H1 (cell line): Measurements from ENCODE around the gene PDE9A. TPM values are rescaled to one million over a fixed set of nuclear protein-coding genes. Genes with fewer than 3 reads are reported as not detected.

Experiments used
- CTCF ChIA-PET: fragments of 300-600 bp; sonication (Branson Sonifier 250); formaldehyde crosslinking; loops from one replicate; lab custom pipeline; 2021; ENCODE audit not compliant: partially characterized antibody; lab: Charles Lee
- POLR2A ChIA-PET: fragments of 300-600 bp; sonication (Branson Sonifier 250); formaldehyde crosslinking; loops from one replicate; lab custom pipeline; 2021; ENCODE audit warnings: inconsistent platforms; ENCODE audit not compliant: partially characterized antibody; lab: Charles Lee
- DNase-seq, 2 experiments: peaks; one replicate each; pipeline versions ENCODE4 v3.0.0 to v3.0.0-alpha.2; 2010 to 2022; ENCODE audit warnings: low spot score in 2 of 2, low read depth in 1 of 2, mixed read lengths in 1 of 2
- FAIRE-seq: peaks from 2 replicates; lab custom pipeline; 2011; peaks lifted over from hg19 to GRCh38; lab: Jason Lieb, UNC
- H2AFZ ChIP-seq: 2 replicates; pipeline ENCODE4 v1.8.1; 2012; ENCODE audit warnings: low read length, inconsistent platforms
- H2AK5ac ChIP-seq: 2 replicates; pipeline ENCODE4 v1.6.1; 2013; ENCODE audit warnings: low read depth, low read length
- H2BK120ac ChIP-seq: replicated peaks from 2 replicates; pipeline ENCODE3; 2013; ENCODE audit warnings: low read depth, low read length, inconsistent platforms
- H2BK12ac ChIP-seq: 2 replicates; pipeline ENCODE4 v1.6.1; 2013; ENCODE audit warnings: low read depth, low read length
- H2BK15ac ChIP-seq: 2 replicates; pipeline ENCODE4 v1.6.1; 2013; ENCODE audit warnings: low read length
- H2BK20ac ChIP-seq: 2 replicates; pipeline ENCODE4 v1.6.1; 2013; ENCODE audit warnings: low read length
- H2BK5ac ChIP-seq: 2 replicates; pipeline ENCODE4 v1.6.1; 2013; ENCODE audit warnings: low read depth, low read length
- H3K14ac ChIP-seq: 2 replicates; pipeline ENCODE4 v1.6.1; 2013; ENCODE audit warnings: inconsistent platforms; ENCODE audit not compliant: insufficient read length
- H3K18ac ChIP-seq: 2 replicates; pipeline ENCODE4 v1.6.1; 2013; ENCODE audit warnings: low read length; ENCODE audit errors: extremely low read depth
- H3K23ac ChIP-seq: 2 replicates; pipeline ENCODE4 v1.6.1; 2013; ENCODE audit warnings: inconsistent platforms; ENCODE audit not compliant: insufficient read length
- H3K23me2 ChIP-seq: 2 replicates; pipeline ENCODE4 v1.6.1; 2013; ENCODE audit warnings: low read depth, low read length
- H3K27ac ChIP-seq: 2 replicates; pipeline ENCODE4 v1.6.1; 2011; ENCODE audit warnings: low read depth, low read length, inconsistent platforms
- H3K27me3 ChIP-seq, 4 experiments: replicated peaks in 1 of 4; 1 replicate in 1 of 4; 2 replicates in 3 of 4; pipeline versions ENCODE4 v1.6.1 to v1.8.1; 2011 to 2013; ENCODE audit warnings: low read length in 3 of 4, mild to moderate bottlenecking in 3 of 4, inconsistent platforms in 2 of 4, mixed read lengths in 2 of 4, moderate library complexity in 1 of 4; ENCODE audit not compliant: control insufficient read depth in 3 of 4, insufficient read depth in 3 of 4; ENCODE audit errors: extremely low read depth in 1 of 4
- H3K36me3 ChIP-seq, 4 experiments: 2 replicates each; pipeline versions ENCODE4 v1.6.1 to v1.8.1; 2011 to 2013; ENCODE audit warnings: mild to moderate bottlenecking in 4 of 4, low read length in 3 of 4, moderate library complexity in 2 of 4, control low read depth in 1 of 4, inconsistent platforms in 1 of 4; ENCODE audit not compliant: insufficient read depth in 4 of 4, control insufficient read depth in 2 of 4
- H3K4ac ChIP-seq: replicated peaks from 2 replicates; pipeline ENCODE3; 2013; ENCODE audit warnings: low read length, low read depth, mixed read lengths, inconsistent platforms; ENCODE audit not compliant: insufficient read length
- H3K4me1 ChIP-seq, 4 experiments: replicated peaks in 1 of 4; 1 replicate in 1 of 4; 2 replicates in 3 of 4; pipeline versions ENCODE4 v1.6.1 to v1.8.1; 2011 to 2013; ENCODE audit warnings: low read length in 3 of 4, inconsistent platforms in 2 of 4, mixed read lengths in 1 of 4; ENCODE audit not compliant: insufficient read depth in 4 of 4, control insufficient read depth in 3 of 4
- H3K4me2 ChIP-seq, 2 experiments: 2 replicates each; pipeline versions ENCODE4 v1.6.1 to v1.8.1; 2011 to 2013; ENCODE audit warnings: low read depth in 2 of 2, low read length in 2 of 2, control low read depth in 1 of 2, inconsistent platforms in 1 of 2, mild to moderate bottlenecking in 1 of 2; ENCODE audit not compliant: insufficient read depth in 1 of 2
- H3K4me3 ChIP-seq, 4 experiments: fragments of 200-600, 300-600 bp in 1 of 4; sonication (generic), shearing (Covaris generic), sonication (Bioruptor Twin) in 1 of 4; 2 replicates each; pipeline versions ENCODE4 v1.5.1 to v1.8.1; 2011 to 2016; ENCODE audit warnings: low read length in 4 of 4, low read depth in 3 of 4, control low read depth in 2 of 4, inconsistent platforms in 2 of 4, mild to moderate bottlenecking in 2 of 4, mixed read lengths in 1 of 4, moderate library complexity in 1 of 4; ENCODE audit not compliant: insufficient read depth in 2 of 4; ENCODE audit errors: extremely low read depth in 1 of 4
- H3K56ac ChIP-seq: replicated peaks from 2 replicates; pipeline ENCODE3; 2013; ENCODE audit warnings: low read depth, mild to moderate bottlenecking, mixed read lengths, low read length, inconsistent platforms; ENCODE audit not compliant: insufficient read length
- H3K79me1 ChIP-seq: 2 replicates; pipeline ENCODE4 v1.6.1; 2013; ENCODE audit warnings: low read depth, low read length, control low read depth
- H3K79me2 ChIP-seq, 2 experiments: 2 replicates each; pipeline versions ENCODE4 v1.6.1 to v1.8.1; 2012 to 2013; ENCODE audit warnings: low read length in 2 of 2, mild to moderate bottlenecking in 2 of 2, inconsistent platforms in 1 of 2; ENCODE audit not compliant: insufficient read depth in 2 of 2, control insufficient read depth in 1 of 2
- H3K9ac ChIP-seq, 4 experiments: replicated peaks in 1 of 4; 1 replicate in 1 of 4; 2 replicates in 3 of 4; pipeline versions ENCODE4 v1.6.1 to v1.8.1; 2011 to 2013; ENCODE audit warnings: low read depth in 3 of 4, low read length in 3 of 4, control low read depth in 2 of 4, mild to moderate bottlenecking in 2 of 4, moderate library complexity in 2 of 4, inconsistent platforms in 1 of 4; ENCODE audit errors: extremely low read depth in 1 of 4
- H3K9me3 ChIP-seq, 2 experiments: 2 replicates each; pipeline versions ENCODE4 v1.6.1 to v1.8.1; 2012 to 2013; ENCODE audit warnings: mild to moderate bottlenecking in 2 of 2, moderate library complexity in 2 of 2, control low read depth in 1 of 2, inconsistent platforms in 1 of 2, low read depth in 1 of 2, low read length in 1 of 2, mixed read lengths in 1 of 2; ENCODE audit not compliant: insufficient read depth in 2 of 2
- H4K20me1 ChIP-seq, 2 experiments: replicated peaks in 1 of 2; 2 replicates each; pipeline versions ENCODE3 to v1.8.1; 2011 to 2013; ENCODE audit warnings: inconsistent platforms in 2 of 2, low read length in 2 of 2, mild to moderate bottlenecking in 1 of 2; ENCODE audit not compliant: insufficient read depth in 2 of 2, control insufficient read depth in 1 of 2
- H4K5ac ChIP-seq: 2 replicates; pipeline ENCODE4 v1.6.1; 2013; ENCODE audit warnings: low read length, low read depth, mixed read lengths, inconsistent platforms; ENCODE audit not compliant: insufficient read length
- H4K8ac ChIP-seq: 2 replicates; pipeline ENCODE4 v1.8.0; 2013; ENCODE audit warnings: mild to moderate bottlenecking, moderate library complexity, low read length, inconsistent platforms; ENCODE audit not compliant: insufficient read depth; ENCODE audit errors: extremely low read depth
- H4K91ac ChIP-seq: replicated peaks from 2 replicates; pipeline ENCODE3; 2013; ENCODE audit warnings: low read length, mixed read lengths, inconsistent platforms; ENCODE audit not compliant: insufficient read length
- RXRA ChIP-seq: IDR thresholded peaks from 2 replicates; pipeline ENCODE4 v1.6.1; 2011; ENCODE audit warnings: low read depth, mild to moderate bottlenecking, low read length, moderate library complexity; ENCODE audit not compliant: insufficient read depth
- WGBS, 2 experiments: shearing (Covaris generic) in 1 of 2; methylation state at CpG; one replicate each; pipeline versions ENCODE4 v1.1.6 to v1.1.7; 2013 to 2015; ENCODE audit warnings: low lambda C conversion rate in 2 of 2, mixed read lengths in 2 of 2, inconsistent platforms in 1 of 2, low coverage in 1 of 2, missing lambda C conversion rate in 1 of 2; ENCODE audit not compliant: insufficient replicate concordance in 2 of 2, insufficient coverage in 1 of 2, insufficient read length in 1 of 2; ENCODE audit errors: extremely low coverage in 1 of 2, missing lambda C conversion rate in 1 of 2; 5-methylcytosine and 5-hydroxymethylcytosine counted together
- polyA plus RNA-seq, 7 experiments: library from polyadenylated mRNA; depleted of rRNA in 3 of 7; stranded (reverse) in 5 of 7; unstranded in 2 of 7; fragments of >200 nt in 5 of 7; fragments of 200-250 nt in 2 of 7; gene quantifications; 1 replicate in 5 of 7; 2 replicates in 1 of 7; 4 replicates in 1 of 7; pipeline versions ENCODE4 v1.2.1 to v1.2.3, GENCODE V29; 2011 to 2013; ENCODE audit warnings: missing spikeins in 2 of 7, mixed read lengths in 2 of 7
- total RNA-seq: library from RNA; stranded (reverse); fragmentation: NEBNext Ultra II Directional; extraction: Animal tissue kit (Norgen Biotek cat#: 25700); gene quantifications from 2 replicates; pipeline ENCODE4 v1.2.1, GENCODE V29; 2021

PDE9A gene
- total and polyA plus RNA-seq, 2 of the 8 experiments (the other 6 are each of a cell fraction or from before 2014, with no cell fraction given): 39.2 to 45.9 TPM

GRCh38 chr21:42760951-42761751 lies 107.7 kb downstream of the PDE9A start:
- ChIA-PET POLR2A (interaction anchor here (0.8 to 1.1 kb wide), 2 partner anchors 9 to 20 kb away, joined by 3 read pairs; no protein-coding TSS in a partner anchor), CTCF (interaction anchor here (1.0 kb wide), 1 partner anchor 168 kb away, joined by 3 read pairs; no protein-coding TSS in a partner anchor)
- H3K23ac ChIP-seq: no peak overlapping the region

More at GRCh38 chr21:42760951-42761751, 107.7 kb downstream of the PDE9A start:
- H3K27me3 ChIP-seq: no peaks in the 10 kb centered on the region
- H3K4ac ChIP-seq: no peak overlapping the region
- WGBS, 2 experiments: 88% methylated on average over 21 of the region's 21 CpGs; no CpG with 5 or more reads in 1 of the 2 experiments
- no peak overlapping the region for H2AK5ac ChIP-seq
- H3K4me2 ChIP-seq: no peak overlapping the region
- no peak overlapping the region for H3K9ac ChIP-seq
- H3K14ac ChIP-seq: no peak overlapping the region
- no peak overlapping the region for H3K27ac ChIP-seq
- no peak overlapping the region for H2AFZ ChIP-seq
- no peak overlapping the region for H3K18ac ChIP-seq
- peaks cover 10% of the 10 kb centered on the region; the same call in 1 of the 2 replicates for H3K23me2 ChIP-seq
- no peak for TF ChIP-seq RXRA
- H3K36me3 ChIP-seq: peaks cover 16 to 33% (median 29%) of the 10 kb centered on the region in 4 experiments
- no peak overlapping the region; the same call in 1 of the 2 replicates for H4K8ac ChIP-seq
- no peaks in the 10 kb centered on the region for H3K79me1 ChIP-seq
- no peak overlapping the region for H3K4me3 ChIP-seq
- no peaks in the 10 kb centered on the region for H3K79me2 ChIP-seq
- peaks cover 0 to 8% of the 10 kb centered on the region in 2 experiments for H4K20me1 ChIP-seq
- H2BK12ac ChIP-seq: no peak overlapping the region
- H2BK15ac ChIP-seq: no peak overlapping the region
- no peak overlapping the region for H4K91ac ChIP-seq
- H2BK120ac ChIP-seq: no peak overlapping the region
- DNase-seq: no peak
- FAIRE-seq: no peak
- no peak overlapping the region for H4K5ac ChIP-seq
- no peaks in the 10 kb centered on the region for H3K9me3 ChIP-seq
- no peak overlapping the region for H3K56ac ChIP-seq
- H2BK5ac ChIP-seq: 0 out of 2 replicates have a peak overlapping the region, but pooled peaks have one; percentile 12
- no peaks in the 10 kb centered on the region for H3K4me1 ChIP-seq
- H2BK20ac ChIP-seq: no peak overlapping the region
